ENCODE results near the gene SLC30A2.

The SLC30A2 gene

GRCh38 chr1:25997828-25998761 lies 47.8 kb downstream of the SLC30A2 start, which contains the start of gene PAFAH2:
PAFAH2 (minus strand) TSS chr1:25998063; CDS start chr1:25990816, 7,247 bp downstream.
- peak; percentile 94 to 97 for DNase-seq (ENCODE audit: low read depth in 2 of 2)

GRCh38 chr1:25996966-25997827 lies 48.7 kb downstream of the SLC30A2 start:
- DNase-seq (ENCODE audit: low read depth in 2 of 2), result no peak

GRCh38 chr1:25994402-25995150 lies 51.3 kb downstream of the SLC30A2 start:
- no peak for DNase-seq (ENCODE audit: low read depth in 2 of 2)

- no peak for DNase-seq (ENCODE audit: low read depth in 2 of 2)
Measured at GRCh38 chr1:25993197-25993951, 52.5 kb downstream of the SLC30A2 start.

GRCh38 chr1:25992689-25993171 lies 53.2 kb downstream of the SLC30A2 start:
- DNase-seq (ENCODE audit: low read depth in 2 of 2), result no peak

- DNase-seq (ENCODE audit: low read depth in 2 of 2), result no peak
Measured at GRCh38 chr1:25991937-25992688, 53.8 kb downstream of the SLC30A2 start.

GRCh38 chr1:25990702-25991395 lies 55.1 kb downstream of the SLC30A2 start:
- peak in 1 of 2 donors; percentile 16 for DNase-seq (ENCODE audit: low read depth in 2 of 2)

GRCh38 chr1:25990251-25990650 lies 55.7 kb downstream of the SLC30A2 start:
- no peak for DNase-seq (ENCODE audit: low read depth in 2 of 2)

- no peak for DNase-seq (ENCODE audit: low read depth in 2 of 2)
Measured at GRCh38 chr1:25989440-25990234, 56.3 kb downstream of the SLC30A2 start.

- DNase-seq (ENCODE audit: low read depth in 2 of 2), result no peak
Measured at GRCh38 chr1:25987951-25988350, 58.0 kb downstream of the SLC30A2 start.

Measured in stimulated activated CD4-positive, alpha-beta T cell treated with anti-CD3 and anti-CD28 coated beads, Interleukin-15, amount 100 ng/mL, for 48 hours (primary cell).